Measurements from ENCODE around the gene VASH1.

Gene VASH1

DNA sequence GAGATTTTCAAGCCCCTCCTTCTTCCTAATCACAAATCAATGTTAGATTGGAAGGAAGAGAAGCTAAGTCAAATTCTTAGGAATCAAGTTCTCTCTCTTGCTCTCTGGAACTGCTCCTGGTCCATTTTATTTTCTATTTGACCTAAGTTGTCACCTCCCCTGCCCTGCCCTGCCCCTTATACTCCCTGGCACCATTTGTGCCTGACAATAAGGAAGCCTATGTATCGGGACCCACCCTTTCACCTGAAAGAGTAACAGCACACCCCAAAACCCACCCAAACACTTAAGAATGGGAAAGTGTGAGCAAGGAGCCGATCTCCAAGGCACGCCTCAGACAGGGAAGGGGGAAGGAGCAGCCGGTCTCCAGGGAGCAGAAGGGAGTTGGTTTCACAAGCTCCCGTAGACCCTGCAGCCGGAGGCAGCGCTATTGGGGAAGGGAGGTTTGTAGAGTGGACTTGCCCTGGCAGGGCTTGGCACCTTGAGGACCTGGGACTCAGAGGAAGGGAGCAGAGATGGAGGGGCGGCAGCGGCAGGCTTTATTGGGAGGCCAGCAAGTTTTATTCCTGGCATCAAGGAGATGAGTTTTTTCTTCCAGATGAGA, 66.5 kb downstream of the VASH1 start:
- peak overlapping the region; percentile 35 for H3K4me3 ChIP-seq (ENCODE audit: low read length)
- DNase-seq (ENCODE audit: low read depth): no peak
- TF ChIP-seq, protein P1, sequence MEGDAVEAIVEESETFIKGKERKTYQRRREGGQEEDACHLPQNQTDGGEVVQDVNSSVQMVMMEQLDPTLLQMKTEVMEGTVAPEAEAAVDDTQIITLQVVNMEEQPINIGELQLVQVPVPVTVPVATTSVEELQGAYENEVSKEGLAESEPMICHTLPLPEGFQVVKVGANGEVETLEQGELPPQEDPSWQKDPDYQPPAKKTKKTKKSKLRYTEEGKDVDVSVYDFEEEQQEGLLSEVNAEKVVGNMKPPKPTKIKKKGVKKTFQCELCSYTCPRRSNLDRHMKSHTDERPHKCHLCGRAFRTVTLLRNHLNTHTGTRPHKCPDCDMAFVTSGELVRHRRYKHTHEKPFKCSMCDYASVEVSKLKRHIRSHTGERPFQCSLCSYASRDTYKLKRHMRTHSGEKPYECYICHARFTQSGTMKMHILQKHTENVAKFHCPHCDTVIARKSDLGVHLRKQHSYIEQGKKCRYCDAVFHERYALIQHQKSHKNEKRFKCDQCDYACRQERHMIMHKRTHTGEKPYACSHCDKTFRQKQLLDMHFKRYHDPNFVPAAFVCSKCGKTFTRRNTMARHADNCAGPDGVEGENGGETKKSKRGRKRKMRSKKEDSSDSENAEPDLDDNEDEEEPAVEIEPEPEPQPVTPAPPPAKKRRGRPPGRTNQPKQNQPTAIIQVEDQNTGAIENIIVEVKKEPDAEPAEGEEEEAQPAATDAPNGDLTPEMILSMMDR (conservative IDR thresholded peaks at IDR 0.05; ENCODE audit: low read length): no peak

DNA sequence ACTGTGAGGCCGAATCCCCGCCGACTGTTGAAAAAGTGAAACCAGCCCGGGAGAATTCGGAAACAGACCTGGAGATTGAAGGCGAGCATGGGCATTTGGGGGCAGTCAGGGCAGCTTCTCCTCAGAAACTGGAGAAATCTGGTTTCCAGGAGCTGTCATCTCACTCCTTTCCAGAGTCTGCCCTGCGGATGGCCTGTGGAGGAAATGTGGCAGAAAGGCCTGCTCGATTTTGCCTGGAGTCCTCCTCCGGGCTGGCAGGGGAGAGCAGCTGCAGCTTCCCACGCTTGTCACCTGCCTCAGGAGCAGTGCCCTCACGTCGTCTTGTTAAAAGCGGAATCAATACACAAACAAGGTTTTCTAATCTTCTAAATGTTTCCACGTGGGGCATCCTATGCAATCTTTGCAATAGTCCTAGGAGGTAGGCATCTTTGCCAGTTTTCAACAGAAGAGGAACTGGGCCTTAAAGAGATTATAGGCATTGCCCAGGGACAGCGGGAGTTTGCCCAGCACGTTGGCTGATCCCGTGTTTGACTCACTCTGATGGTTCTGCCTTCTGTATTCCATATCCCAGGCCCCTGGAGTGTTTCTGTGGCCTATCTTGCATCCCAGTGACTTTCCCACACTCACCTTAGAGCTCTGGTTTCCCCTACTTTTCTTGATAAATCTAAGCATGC, 67.2 kb downstream of the VASH1 start:
- H3K4me3 ChIP-seq (ENCODE audit: low read length): peak overlapping the region; percentile 35
- TF ChIP-seq, protein P1 (conservative IDR thresholded peaks at IDR 0.05; ENCODE audit: low read length): no peak
- no peak for DNase-seq (ENCODE audit: low read depth)

DNA sequence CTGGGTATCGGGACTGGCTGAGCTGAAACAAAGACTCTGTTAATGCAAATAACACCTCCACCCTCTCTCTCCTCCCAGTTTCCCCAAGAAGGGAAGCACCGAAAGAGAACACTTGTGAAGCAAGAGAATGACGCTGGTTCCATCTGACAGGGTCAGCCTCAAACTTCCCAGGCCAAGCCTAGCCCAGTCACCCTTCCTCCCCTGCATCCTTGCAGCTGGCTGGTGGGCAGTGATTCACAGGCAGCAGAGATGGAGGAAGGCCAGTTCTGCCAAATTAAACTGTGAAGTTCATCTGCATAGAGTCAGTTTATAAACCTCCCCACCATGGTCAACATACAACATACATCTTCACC, 67.7 kb downstream of the VASH1 start:
- no peak overlapping the region for H3K4me3 ChIP-seq (ENCODE audit: low read length)
- no peak for DNase-seq (ENCODE audit: low read depth)
- TF ChIP-seq, protein P1 (conservative IDR thresholded peaks at IDR 0.05; ENCODE audit: low read length): no peak

DNA sequence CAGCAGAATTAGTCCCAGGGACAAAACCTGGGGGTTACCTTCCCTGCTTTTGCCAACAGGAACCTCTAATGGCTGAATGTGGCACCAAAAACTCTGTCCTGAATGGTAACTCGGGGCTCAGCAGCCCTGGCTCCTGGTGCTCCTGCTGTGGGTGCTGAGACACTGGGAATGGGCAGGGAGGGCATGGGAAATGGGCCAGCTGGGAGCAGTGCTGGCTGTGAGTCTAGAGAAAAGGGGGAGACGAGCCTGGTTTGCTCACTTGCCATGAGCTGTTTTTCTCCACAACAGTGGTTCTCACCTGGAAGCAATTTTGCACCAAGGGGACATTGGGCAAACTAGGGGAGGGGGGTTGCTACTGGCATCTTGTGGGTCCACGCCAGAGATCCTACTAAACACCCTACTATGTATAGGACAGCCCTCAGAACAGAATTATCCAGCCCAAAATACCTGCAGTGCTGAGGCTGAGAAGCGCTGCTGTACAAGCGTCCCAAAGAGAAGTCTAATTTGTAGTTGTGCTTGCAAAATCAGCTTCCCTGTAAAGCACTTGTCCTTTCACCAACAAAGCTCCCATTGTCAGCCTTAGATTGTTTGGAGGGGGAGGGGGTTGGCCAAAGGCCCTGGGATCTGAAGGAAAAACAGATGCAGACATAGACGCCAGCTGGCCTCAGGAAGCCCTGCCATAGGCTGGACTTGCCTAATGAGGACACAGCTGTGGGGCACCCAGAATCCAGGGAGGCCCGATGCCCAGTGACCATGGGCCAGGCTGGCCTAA, 68.6 kb downstream of the VASH1 start:
- TF ChIP-seq, protein P1 (conservative IDR thresholded peaks at IDR 0.05; ENCODE audit: low read length): no peak
- DNase-seq (ENCODE audit: low read depth): peak; percentile 34
- no peak overlapping the region for H3K4me3 ChIP-seq (ENCODE audit: low read length)

DNA sequence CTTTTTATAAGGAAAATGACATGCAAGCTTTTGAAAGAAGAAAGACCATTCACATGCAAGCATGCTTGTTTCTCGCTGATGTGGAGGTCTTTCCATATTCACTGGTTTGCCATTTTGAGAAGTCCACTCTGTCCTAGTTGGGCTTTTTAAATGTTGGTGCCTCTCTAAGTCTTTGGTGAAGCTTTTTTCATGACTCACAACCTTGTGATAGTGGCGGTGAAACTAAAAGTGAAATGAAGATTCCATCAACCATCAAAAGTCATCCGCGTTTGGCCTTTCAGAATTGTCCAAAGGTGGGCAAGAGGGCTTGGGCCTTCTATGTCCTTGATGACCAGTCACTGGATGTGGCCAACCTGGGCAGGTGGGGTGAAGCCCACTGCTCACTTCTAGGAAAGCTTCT, 69.3 kb downstream of the VASH1 start:
- no peak for DNase-seq (ENCODE audit: low read depth)
- no peak overlapping the region for H3K4me3 ChIP-seq (ENCODE audit: low read length)
- TF ChIP-seq, protein P1 (conservative IDR thresholded peaks at IDR 0.05; ENCODE audit: low read length): no peak

DNA sequence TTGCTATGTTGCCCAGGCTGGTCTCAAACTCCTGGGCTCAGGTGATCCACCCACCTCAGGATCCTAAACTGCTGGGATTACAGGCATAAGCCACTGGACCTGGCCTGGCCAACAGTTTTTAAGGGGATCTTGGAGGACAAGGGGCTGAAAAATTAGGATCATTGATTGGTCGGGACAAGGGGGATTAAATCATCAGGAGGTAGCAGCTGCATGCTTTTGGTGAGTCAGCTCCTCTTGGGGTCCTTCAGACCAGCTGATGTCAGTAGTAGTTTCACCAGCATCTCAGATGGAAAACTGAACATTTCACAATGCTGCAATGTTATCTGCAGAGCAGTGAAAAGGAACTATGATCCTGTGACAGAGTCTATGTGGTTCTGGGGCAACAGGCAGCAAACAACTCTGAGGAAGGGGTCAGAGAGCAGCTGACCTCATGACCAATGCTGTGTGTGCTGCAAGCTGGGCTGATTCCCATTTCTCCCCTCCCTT, 71.3 kb downstream of the VASH1 start:
- DNase-seq (ENCODE audit: low read depth): no peak
- TF ChIP-seq, protein P1 (conservative IDR thresholded peaks at IDR 0.05; ENCODE audit: low read length): no peak
- no peak overlapping the region for H3K4me3 ChIP-seq (ENCODE audit: low read length)

All from AG10803 (cell line).